Activated T-helper 1 cell treated with Interleukin-2 at 50 U/mL for 16 hours (primary cell): ENCODE results near the gene SENP1.

Experiments used
- DNase-seq: peaks from one replicate; pipeline ENCODE4 v3.0.0-alpha.2; 2020; ENCODE audit warnings: low read depth

SENP1 gene

GRCh38 chr12:48036818-48037217 is 69.1 kb downstream of the SENP1 start:
- no peak for DNase-seq

- DNase-seq, result no peak
These were observed 70.8 kb downstream of the SENP1 start for GRCh38 chr12:48034835-48035805.

- no peak for DNase-seq
These were observed 72.4 kb downstream of the SENP1 start for GRCh38 chr12:48033451-48033850.

GRCh38 chr12:48032597-48032996 is 73.3 kb downstream of the SENP1 start:
- no peak for DNase-seq

GRCh38 chr12:48031135-48031960 is 74.5 kb downstream of the SENP1 start:
- DNase-seq, result no peak

GRCh38 chr12:48030173-48030650 is 75.7 kb downstream of the SENP1 start:
- DNase-seq, result no peak

GRCh38 chr12:48029491-48030172 is 76.2 kb downstream of the SENP1 start:
- no peak for DNase-seq

GRCh38 chr12:48028541-48029431 is 77.1 kb downstream of the SENP1 start:
- DNase-seq, result no peak

- no peak for DNase-seq
These were observed 78.5 kb downstream of the SENP1 start for GRCh38 chr12:48027183-48028002.

- no peak for DNase-seq
These were observed 79.6 kb downstream of the SENP1 start for GRCh38 chr12:48026060-48026827.

GRCh38 chr12:48025281-48025680 is 80.6 kb downstream of the SENP1 start:
- DNase-seq, result no peak

GRCh38 chr12:48024735-48025134 is 81.1 kb downstream of the SENP1 start:
- DNase-seq, result no peak

GRCh38 chr12:48023386-48023785 is 82.5 kb downstream of the SENP1 start:
- no peak for DNase-seq

GRCh38 chr12:48022676-48023385 is 83.0 kb downstream of the SENP1 start:
- no peak for DNase-seq

GRCh38 chr12:48022180-48022521 is 83.7 kb downstream of the SENP1 start:
- DNase-seq, result no peak

GRCh38 chr12:48021485-48022179 is 84.2 kb downstream of the SENP1 start:
- DNase-seq, result no peak

- DNase-seq, result no peak
These were observed 86.1 kb downstream of the SENP1 start for GRCh38 chr12:48019639-48020265.

- DNase-seq, result no peak
These were observed 87.3 kb downstream of the SENP1 start for GRCh38 chr12:48018618-48018995.
